Stimulated activated CD8-positive, alpha-beta memory T cell treated with anti-CD3 and anti-CD28 coated beads, Interleukin-7, amount 100 ng/mL, for 4 hours (primary cell): ENCODE data around the gene GOLGA2.

ENCODE experiments used
- DNase-seq, 2 donors: peaks; one replicate each; pipeline ENCODE4 v3.0.0-alpha.2; 2020; ENCODE audit warnings: low read depth in 2 of 2

The GOLGA2 gene

GRCh38 chr9:128275198-128276007 lies at the start of gene GOLGA2:
Gene GOLGA2 (minus strand): TSS chr9:128276007. CDS start chr9:128275976, 31 bp downstream.
- peak in 1 of 2 donors; percentile 16 for DNase-seq

- no peak for DNase-seq
Measured at GRCh38 chr9:128324401-128324800, 48.6 kb upstream of the GOLGA2 start.

- DNase-seq = no peak
Measured at GRCh38 chr9:128323791-128324190, 48.0 kb upstream of the GOLGA2 start.

GRCh38 chr9:128323212-128323730 lies 47.5 kb upstream of the GOLGA2 start:
- no peak for DNase-seq

GRCh38 chr9:128322404-128323211 lies 46.8 kb upstream of the GOLGA2 start, which contains the start of the genes COQ4 and TRUB2:
Gene COQ4 (plus strand): TSS chr9:128322839. CDS start chr9:128322859, 20 bp downstream.
Gene TRUB2 (minus strand): TSS chr9:128322447. CDS start chr9:128322408, 39 bp downstream.
- peak; percentile 87 to 90 for DNase-seq

GRCh38 chr9:128321879-128322403 lies 46.1 kb upstream of the GOLGA2 start:
- no peak for DNase-seq

GRCh38 chr9:128321343-128321742 lies 45.5 kb upstream of the GOLGA2 start:
- DNase-seq = no peak

GRCh38 chr9:128317629-128318028 lies 41.8 kb upstream of the GOLGA2 start:
- no peak for DNase-seq

GRCh38 chr9:128316421-128316820 lies 40.6 kb upstream of the GOLGA2 start:
- DNase-seq = no peak

GRCh38 chr9:128314697-128315096 lies 38.9 kb upstream of the GOLGA2 start:
- no peak for DNase-seq

GRCh38 chr9:128310461-128310860 lies 34.7 kb upstream of the GOLGA2 start:
- no peak for DNase-seq

- no peak for DNase-seq
Measured at GRCh38 chr9:128309551-128309950, 33.7 kb upstream of the GOLGA2 start.

- no peak for DNase-seq
Measured at GRCh38 chr9:128304971-128305288, 29.1 kb upstream of the GOLGA2 start.

GRCh38 chr9:128304136-128304970 lies 28.5 kb upstream of the GOLGA2 start:
- no peak for DNase-seq

- DNase-seq = no peak
Measured at GRCh38 chr9:128298535-128299482, 23.0 kb upstream of the GOLGA2 start.

- no peak for DNase-seq
Measured at GRCh38 chr9:128297221-128297773, 21.5 kb upstream of the GOLGA2 start.

GRCh38 chr9:128296340-128297220 lies 20.8 kb upstream of the GOLGA2 start:
- DNase-seq = no peak

- no peak for DNase-seq
Measured at GRCh38 chr9:128294142-128294541, 18.3 kb upstream of the GOLGA2 start.

GRCh38 chr9:128293091-128293490 lies 17.3 kb upstream of the GOLGA2 start:
- no peak for DNase-seq
